ENCODE data around the gene PPFIA3. TPM values are rescaled to one million over a fixed set of nuclear protein-coding genes. Genes with fewer than 3 reads are reported as not detected.
A peak's percentile ranks its signal among the peaks of the same experiment; 100 is the strongest.

Gene PPFIA3
- total and polyA plus RNA-seq, 2 experiments from 2014 or later: 25.4 to 29.7 TPM

GRCh38 chr19:49155820-49156346 is 36.5 kb downstream of the PPFIA3 start:
- H3K4me2 ChIP-seq: peak overlapping the region; percentile 72
- H3K4me3 Mint-ChIP-seq: peak overlapping the region; percentile 30
- H3K9me3 Mint-ChIP-seq: peaks cover 12% of the 10 kb centered on the region
- no peaks in the 10 kb centered on the region for H3K79me2 ChIP-seq (replicated peaks; ENCODE audit: insufficient read depth)
- peaks cover 11% of the 10 kb centered on the region; the same call in 2 of the 3 replicates for H3K36me3 Mint-ChIP-seq (ENCODE audit: low read depth)
- no peak overlapping the region for H3K27ac ChIP-seq (ENCODE audit: low read depth)
- peaks cover 14% of the 10 kb centered on the region for H3K4me1 ChIP-seq (ENCODE audit: insufficient read depth)
- H3K9me2 ChIP-seq (ENCODE audit: insufficient read depth): peaks cover 12% of the 10 kb centered on the region
- no peak overlapping the region for H3K27ac Mint-ChIP-seq
- peak overlapping the region; percentile 39; the same call in 1 of the 2 replicates for H3K4me3 ChIP-seq
- DNase-seq (ENCODE audit: low spot score): peak; percentile 37
- H3F3A ChIP-seq (replicated peaks; ENCODE audit: low read depth): peaks cover 5% of the 10 kb centered on the region; the same call in 1 of the 2 replicates
- no peaks in the 10 kb centered on the region for H3K36me3 ChIP-seq (ENCODE audit: insufficient read depth)
- H3K4me1 Mint-ChIP-seq: peaks cover 39% of the 10 kb centered on the region
- H3K27me3 Mint-ChIP-seq (ENCODE audit: insufficient read depth, low read depth, poor library complexity): peaks cover 30% of the 10 kb centered on the region
- H3K27me3 ChIP-seq (ENCODE audit: insufficient read depth): peaks cover 13% of the 10 kb centered on the region
- ATAC-seq: no peak
- TF ChIP-seq JUNB (IDR thresholded peaks at IDR 0.05; ENCODE audit: unreplicated experiment) (no peak), EZH2phosphoT487 (IDR thresholded peaks at IDR 0.05; ENCODE audit: unreplicated experiment) (no peak), REST (IDR thresholded peaks at IDR 0.05; ENCODE audit: unreplicated experiment) (no peak), NANOG (IDR thresholded peaks at IDR 0.05; ENCODE audit: borderline replicate concordance) (no peak), ZNF331 (CRISPR knock-in tag; IDR thresholded peaks at IDR 0.05; ENCODE audit: low read depth) (no peak), EZH2 (IDR thresholded peaks at IDR 0.05; ENCODE audit: low read depth, unreplicated experiment) (no peak), STAT1 (IDR thresholded peaks at IDR 0.05; ENCODE audit: unreplicated experiment) (no peak), ZNF114 (CRISPR knock-in tag; IDR thresholded peaks at IDR 0.05) (no peak), POLR2AphosphoS5 (IDR thresholded peaks at IDR 0.05; ENCODE audit: low read depth) (no peak), CTCF (conservative IDR thresholded peaks at IDR 0.05; ENCODE audit: low read depth in 2 of 2) (no peak), CREB1 (CRISPR knock-in tag; IDR thresholded peaks at IDR 0.05; ENCODE audit: low read depth) (no peak), ETS1 (IDR thresholded peaks at IDR 0.05) (no peak)
- TF ChIP-seq, protein P1, sequence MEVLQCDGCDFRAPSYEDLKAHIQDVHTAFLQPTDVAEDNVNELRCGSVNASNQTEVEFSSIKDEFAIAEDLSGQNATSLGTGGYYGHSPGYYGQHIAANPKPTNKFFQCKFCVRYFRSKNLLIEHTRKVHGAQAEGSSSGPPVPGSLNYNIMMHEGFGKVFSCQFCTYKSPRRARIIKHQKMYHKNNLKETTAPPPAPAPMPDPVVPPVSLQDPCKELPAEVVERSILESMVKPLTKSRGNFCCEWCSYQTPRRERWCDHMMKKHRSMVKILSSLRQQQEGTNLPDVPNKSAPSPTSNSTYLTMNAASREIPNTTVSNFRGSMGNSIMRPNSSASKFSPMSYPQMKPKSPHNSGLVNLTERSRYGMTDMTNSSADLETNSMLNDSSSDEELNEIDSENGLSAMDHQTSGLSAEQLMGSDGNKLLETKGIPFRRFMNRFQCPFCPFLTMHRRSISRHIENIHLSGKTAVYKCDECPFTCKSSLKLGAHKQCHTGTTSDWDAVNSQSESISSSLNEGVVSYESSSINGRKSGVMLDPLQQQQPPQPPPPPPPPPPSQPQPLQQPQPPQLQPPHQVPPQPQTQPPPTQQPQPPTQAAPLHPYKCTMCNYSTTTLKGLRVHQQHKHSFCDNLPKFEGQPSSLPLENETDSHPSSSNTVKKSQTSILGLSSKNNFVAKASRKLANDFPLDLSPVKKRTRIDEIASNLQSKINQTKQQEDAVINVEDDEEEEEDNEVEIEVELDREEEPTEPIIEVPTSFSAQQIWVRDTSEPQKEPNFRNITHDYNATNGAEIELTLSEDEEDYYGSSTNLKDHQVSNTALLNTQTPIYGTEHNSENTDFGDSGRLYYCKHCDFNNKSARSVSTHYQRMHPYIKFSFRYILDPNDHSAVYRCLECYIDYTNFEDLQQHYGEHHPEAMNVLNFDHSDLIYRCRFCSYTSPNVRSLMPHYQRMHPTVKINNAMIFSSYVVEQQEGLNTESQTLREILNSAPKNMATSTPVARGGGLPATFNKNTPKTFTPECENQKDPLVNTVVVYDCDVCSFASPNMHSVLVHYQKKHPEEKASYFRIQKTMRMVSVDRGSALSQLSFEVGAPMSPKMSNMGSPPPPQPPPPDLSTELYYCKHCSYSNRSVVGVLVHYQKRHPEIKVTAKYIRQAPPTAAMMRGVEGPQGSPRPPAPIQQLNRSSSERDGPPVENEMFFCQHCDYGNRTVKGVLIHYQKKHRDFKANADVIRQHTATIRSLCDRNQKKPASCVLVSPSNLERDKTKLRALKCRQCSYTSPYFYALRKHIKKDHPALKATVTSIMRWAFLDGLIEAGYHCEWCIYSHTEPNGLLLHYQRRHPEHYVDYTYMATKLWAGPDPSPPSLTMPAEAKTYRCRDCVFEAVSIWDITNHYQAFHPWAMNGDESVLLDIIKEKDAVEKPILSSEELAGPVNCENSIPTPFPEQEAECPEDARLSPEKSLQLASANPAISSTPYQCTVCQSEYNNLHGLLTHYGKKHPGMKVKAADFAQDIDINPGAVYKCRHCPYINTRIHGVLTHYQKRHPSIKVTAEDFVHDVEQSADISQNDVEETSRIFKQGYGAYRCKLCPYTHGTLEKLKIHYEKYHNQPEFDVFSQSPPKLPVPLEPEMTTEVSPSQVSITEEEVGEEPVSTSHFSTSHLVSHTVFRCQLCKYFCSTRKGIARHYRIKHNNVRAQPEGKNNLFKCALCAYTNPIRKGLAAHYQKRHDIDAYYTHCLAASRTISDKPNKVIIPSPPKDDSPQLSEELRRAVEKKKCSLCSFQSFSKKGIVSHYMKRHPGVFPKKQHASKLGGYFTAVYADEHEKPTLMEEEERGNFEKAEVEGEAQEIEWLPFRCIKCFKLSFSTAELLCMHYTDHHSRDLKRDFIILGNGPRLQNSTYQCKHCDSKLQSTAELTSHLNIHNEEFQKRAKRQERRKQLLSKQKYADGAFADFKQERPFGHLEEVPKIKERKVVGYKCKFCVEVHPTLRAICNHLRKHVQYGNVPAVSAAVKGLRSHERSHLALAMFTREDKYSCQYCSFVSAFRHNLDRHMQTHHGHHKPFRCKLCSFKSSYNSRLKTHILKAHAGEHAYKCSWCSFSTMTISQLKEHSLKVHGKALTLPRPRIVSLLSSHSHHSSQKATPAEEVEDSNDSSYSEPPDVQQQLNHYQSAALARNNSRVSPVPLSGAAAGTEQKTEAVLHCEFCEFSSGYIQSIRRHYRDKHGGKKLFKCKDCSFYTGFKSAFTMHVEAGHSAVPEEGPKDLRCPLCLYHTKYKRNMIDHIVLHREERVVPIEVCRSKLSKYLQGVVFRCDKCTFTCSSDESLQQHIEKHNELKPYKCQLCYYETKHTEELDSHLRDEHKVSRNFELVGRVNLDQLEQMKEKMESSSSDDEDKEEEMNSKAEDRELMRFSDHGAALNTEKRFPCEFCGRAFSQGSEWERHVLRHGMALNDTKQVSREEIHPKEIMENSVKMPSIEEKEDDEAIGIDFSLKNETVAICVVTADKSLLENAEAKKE (CRISPR knock-in tag; IDR thresholded peaks at IDR 0.05): no peak
- H4K20me1 ChIP-seq (replicated peaks; ENCODE audit: insufficient read depth): no peaks in the 10 kb centered on the region
- H2AFZ ChIP-seq: no peak overlapping the region
